SK-N-SH treated with all-trans-retinoic acid at 6 μM for 48 hours (cell line): ENCODE results near the gene EBF4.

Source experiments
- ATAC-seq: fragments of 200-7000 bp; cut with Tn5 transposase; 3 replicates; pipeline ENCODE4 v1.9.1; 2020; ENCODE audit warnings: mild to moderate bottlenecking, moderate library complexity
- ARNTL ChIP-seq: fragments of 450-650 bp; formaldehyde crosslinking; IDR thresholded peaks from 2 replicates; pipeline ENCODE4 v1.5.0; 2020; ENCODE audit warnings: low read depth, mild to moderate bottlenecking, moderate library complexity, borderline replicate concordance
- BACH2 ChIP-seq: fragments of 250-450 bp; sonication (Bioruptor Pico); IDR thresholded peaks from 2 replicates; pipeline ENCODE4 v1.9.0; 2021; ENCODE audit warnings: mild to moderate bottlenecking, borderline replicate concordance
- CREB5 ChIP-seq: fragments of 250-450 bp; sonication (Bioruptor Pico); IDR thresholded peaks from 2 replicates; pipeline ENCODE4 v1.5.1; 2020; ENCODE audit warnings: low read depth, mild to moderate bottlenecking, moderate library complexity
- CSDC2 ChIP-seq: fragments of 250-450 bp; sonication (Bioruptor Pico); IDR thresholded peaks from 2 replicates; pipeline ENCODE4 v1.5.0; 2020; ENCODE audit warnings: mild to moderate bottlenecking, moderate library complexity
- CSRNP3 ChIP-seq: fragments of 250-450 bp; sonication (Bioruptor Pico); IDR thresholded peaks from 2 replicates; pipeline ENCODE4 v1.5.1; 2021; ENCODE audit warnings: mild to moderate bottlenecking, moderate library complexity
- ESRRG ChIP-seq: fragments of 250-450 bp; sonication (Bioruptor Pico); IDR thresholded peaks from 2 replicates; pipeline ENCODE4 v1.6.1; 2021; ENCODE audit warnings: mild to moderate bottlenecking
- GLIS3 ChIP-seq: fragments of 250-450 bp; sonication (Bioruptor Pico); IDR thresholded peaks from 2 replicates; pipeline ENCODE4 v1.5.0; 2020; ENCODE audit warnings: mild to moderate bottlenecking, moderate library complexity
- ISL1 ChIP-seq: fragments of 250-450 bp; sonication (Bioruptor Pico); IDR thresholded peaks from 2 replicates; pipeline ENCODE4 v2.1.2; 2022; ENCODE audit warnings: mild to moderate bottlenecking, moderate library complexity
- OSR1 ChIP-seq: fragments of 250-450 bp; sonication (Bioruptor Pico); IDR thresholded peaks from 2 replicates; pipeline ENCODE4 v1.8.0; 2022; ENCODE audit warnings: moderate library complexity, mild to moderate bottlenecking, inconsistent platforms
- PATZ1 ChIP-seq: fragments of 250-450 bp; sonication (Bioruptor Pico); IDR thresholded peaks from 2 replicates; pipeline ENCODE4 v1.8.0; 2020; ENCODE audit warnings: mild to moderate bottlenecking, moderate library complexity, borderline replicate concordance
- POU6F1 ChIP-seq: fragments of 250-450 bp; sonication (Bioruptor Pico); IDR thresholded peaks from 2 replicates; pipeline ENCODE4 v1.8.0; 2021; ENCODE audit warnings: low read depth, mild to moderate bottlenecking, moderate library complexity, borderline replicate concordance
- PPARA ChIP-seq: fragments of 250-450 bp; sonication (Bioruptor Pico); IDR thresholded peaks from 2 replicates; pipeline ENCODE4 v1.5.0; 2020; ENCODE audit warnings: mild to moderate bottlenecking, borderline replicate concordance
- SNAI2 ChIP-seq: fragments of 250-450 bp; sonication (Bioruptor Pico); IDR thresholded peaks from 2 replicates; pipeline ENCODE4 v1.5.0; 2020; ENCODE audit warnings: mild to moderate bottlenecking, moderate library complexity
- TCF4 ChIP-seq: fragments of 250-450 bp; sonication (Bioruptor Pico); IDR thresholded peaks from 2 replicates; pipeline ENCODE4 v1.8.0; 2021; ENCODE audit warnings: mild to moderate bottlenecking, moderate library complexity, borderline replicate concordance
- TOX ChIP-seq: fragments of 250-450 bp; sonication (Bioruptor Pico); IDR thresholded peaks from 2 replicates; pipeline ENCODE4 v1.8.0; 2021; ENCODE audit warnings: mild to moderate bottlenecking, moderate library complexity, borderline replicate concordance
- TSHZ2 ChIP-seq: fragments of 250-450 bp; sonication (Bioruptor Pico); IDR thresholded peaks from 2 replicates; pipeline ENCODE4 v1.5.0; 2020; ENCODE audit warnings: mild to moderate bottlenecking, moderate library complexity
- ZC3H10 ChIP-seq: fragments of 250-450 bp; sonication (Bioruptor Pico); IDR thresholded peaks from 2 replicates; pipeline ENCODE4 v1.5.1; 2021; ENCODE audit warnings: mild to moderate bottlenecking, moderate library complexity
- ZFP3 ChIP-seq: fragments of 250-450 bp; sonication (Bioruptor Pico); IDR thresholded peaks from 2 replicates; pipeline ENCODE4 v1.5.0; 2020; ENCODE audit warnings: mild to moderate bottlenecking, moderate library complexity
- ZFP30 ChIP-seq: fragments of 450-650 bp; formaldehyde crosslinking; IDR thresholded peaks from 2 replicates; pipeline ENCODE4 v1.5.0; 2022; ENCODE audit warnings: mild to moderate bottlenecking, moderate library complexity
- ZNF565 ChIP-seq: fragments of 450-650 bp; formaldehyde crosslinking; conservative IDR thresholded peaks from 2 replicates; pipeline ENCODE4 v1.5.0; 2020; ENCODE audit warnings: low read depth, mild to moderate bottlenecking, moderate library complexity
- ZNF70 ChIP-seq: fragments of 450-650 bp; formaldehyde crosslinking; IDR thresholded peaks from 2 replicates; pipeline ENCODE4 v1.5.0; 2020; ENCODE audit warnings: mild to moderate bottlenecking, moderate library complexity
- ZNF8 ChIP-seq: fragments of 450-650 bp; formaldehyde crosslinking; IDR thresholded peaks from 2 replicates; pipeline ENCODE4 v1.5.0; 2020; ENCODE audit warnings: mild to moderate bottlenecking, moderate library complexity

The EBF4 gene

GRCh38 chr20:2729251-2729713, 36.7 kb downstream of the EBF4 start (continued):
- TF ChIP-seq TSHZ2 (CRISPR knock-in tag): no peak

- ATAC-seq: peak; percentile 85
- TF ChIP-seq CSRNP3 (CRISPR knock-in tag) (no peak), ZNF70 (no peak), ISL1 (CRISPR knock-in tag) (no peak), OSR1 (CRISPR knock-in tag) (no peak), CREB5 (CRISPR knock-in tag) (no peak), GLIS3 (CRISPR knock-in tag) (no peak), PATZ1 (no peak), POU6F1 (no peak)
Measured at GRCh38 chr20:2729791-2730190, 37.2 kb downstream of the EBF4 start.

GRCh38 chr20:2734899-2735298, 42.3 kb downstream of the EBF4 start:
- TF ChIP-seq ZFP30 (CRISPR knock-in tag) (no peak), CSDC2 (no peak), ZFP3 (CRISPR knock-in tag) (no peak), ZC3H10 (CRISPR knock-in tag) (no peak), TCF4 (no peak), OSR1 (CRISPR knock-in tag) (no peak), SNAI2 (no peak), PATZ1 (no peak), ZNF8 (CRISPR knock-in tag) (no peak), ISL1 (CRISPR knock-in tag) (no peak), PPARA (CRISPR knock-in tag) (no peak), TOX (CRISPR knock-in tag) (no peak), ARNTL (CRISPR knock-in tag) (no peak), ESRRG (CRISPR knock-in tag) (no peak), ZNF565 (no peak), GLIS3 (CRISPR knock-in tag) (no peak), POU6F1 (no peak), BACH2 (no peak), CREB5 (CRISPR knock-in tag) (no peak)
- ATAC-seq: no peak
